Smooth muscle cell (in vitro differentiated cells): ENCODE measurements around the gene RIMBP2. TPM values are rescaled to one million over a fixed set of nuclear protein-coding genes. Genes with fewer than 3 reads are reported as not detected.

Experiments used
- DNase-seq: peaks from one replicate; lab custom pipeline; 2025; ENCODE audit not compliant: unreplicated experiment; lab: John Stamatoyannopoulos, UW
- H2AFZ ChIP-seq: fragments of 200-600 bp; sonication (generic); 2 replicates; pipeline ENCODE4 v1.6.0; 2016; ENCODE audit warnings: antibody characterized with exemption, low read depth, mild to moderate bottlenecking
- H3F3A ChIP-seq: fragments of 200-600 bp; sonication (generic); 2 replicates; pipeline ENCODE4 v1.6.0; 2017; ENCODE audit warnings: antibody characterized with exemption, low read depth
- H3K27ac ChIP-seq: fragments of 200-600 bp; sonication (generic); 2 replicates; pipeline ENCODE4 v1.5.1; 2016; ENCODE audit warnings: low read depth, mild to moderate bottlenecking
- H3K27me3 ChIP-seq: fragments of 200-600 bp; sonication (generic); 2 replicates; pipeline ENCODE4 v1.6.1; 2016; ENCODE audit warnings: low read depth, mild to moderate bottlenecking
- H3K36me3 ChIP-seq: fragments of 200-600 bp; sonication (generic); 2 replicates; pipeline ENCODE4 v1.5.1; 2016; ENCODE audit warnings: low read depth
- H3K4me1 ChIP-seq: fragments of 200-600 bp; sonication (generic); 2 replicates; pipeline ENCODE4 v1.5.1; 2016; ENCODE audit warnings: low read depth
- H3K4me2 ChIP-seq: fragments of 200-600 bp; sonication (generic); 2 replicates; pipeline ENCODE4 v1.6.0; 2016; ENCODE audit warnings: mild to moderate bottlenecking
- H3K4me3 ChIP-seq: fragments of 200-600 bp; sonication (generic); 2 replicates; pipeline ENCODE4 v1.5.1; 2016; ENCODE audit warnings: mild to moderate bottlenecking
- H3K79me2 ChIP-seq: fragments of 200-600 bp; sonication (generic); 2 replicates; pipeline ENCODE4 v1.6.0; 2016; ENCODE audit warnings: low read depth, mild to moderate bottlenecking
- H3K9ac ChIP-seq: fragments of 200-600 bp; sonication (generic); 2 replicates; pipeline ENCODE4 v1.6.0; 2016; ENCODE audit warnings: low read depth
- H3K9me3 ChIP-seq: fragments of 200-600 bp; sonication (generic); replicated peaks from 2 replicates; pipeline ENCODE4 v1.5.1; 2016; ENCODE audit warnings: low read depth
- H4K20me1 ChIP-seq: fragments of 200-600 bp; sonication (generic); 2 replicates; pipeline ENCODE4 v1.6.0; 2016; ENCODE audit warnings: low read depth
- WGBS: methylation state at CpG from one replicate; pipeline ENCODE4 v1.1.7; 2016; ENCODE audit warnings: low lambda C conversion rate; 5-methylcytosine and 5-hydroxymethylcytosine counted together
- polyA plus RNA-seq: library from polyadenylated mRNA; unstranded; fragments of >200 nt; fragmentation: Nextera tagmentation; extraction: Ambion mirVana; gene quantifications from 2 replicates; pipeline ENCODE4 v1.2.1, GENCODE V29; 2016
- total RNA-seq: library from RNA; depleted of rRNA; stranded (reverse); fragments of >200 nt; gene quantifications from 2 replicates; pipeline ENCODE4 v1.2.3, GENCODE V29; 2014
- TF ChIP-seq, protein P1 (sequence below): fragments of 200-600 bp; sonication (generic); IDR thresholded peaks from 2 replicates; pipeline ENCODE4 v1.5.1; 2017; ENCODE audit warnings: borderline replicate concordance, mild to moderate bottlenecking, antibody characterized with exemption; ENCODE audit not compliant: insufficient read depth, poor library complexity, severe bottlenecking

RIMBP2 gene
- total and polyA plus RNA-seq, 2 experiments from 2014 or later = 2.3 TPM; not detected in 1

DNA sequence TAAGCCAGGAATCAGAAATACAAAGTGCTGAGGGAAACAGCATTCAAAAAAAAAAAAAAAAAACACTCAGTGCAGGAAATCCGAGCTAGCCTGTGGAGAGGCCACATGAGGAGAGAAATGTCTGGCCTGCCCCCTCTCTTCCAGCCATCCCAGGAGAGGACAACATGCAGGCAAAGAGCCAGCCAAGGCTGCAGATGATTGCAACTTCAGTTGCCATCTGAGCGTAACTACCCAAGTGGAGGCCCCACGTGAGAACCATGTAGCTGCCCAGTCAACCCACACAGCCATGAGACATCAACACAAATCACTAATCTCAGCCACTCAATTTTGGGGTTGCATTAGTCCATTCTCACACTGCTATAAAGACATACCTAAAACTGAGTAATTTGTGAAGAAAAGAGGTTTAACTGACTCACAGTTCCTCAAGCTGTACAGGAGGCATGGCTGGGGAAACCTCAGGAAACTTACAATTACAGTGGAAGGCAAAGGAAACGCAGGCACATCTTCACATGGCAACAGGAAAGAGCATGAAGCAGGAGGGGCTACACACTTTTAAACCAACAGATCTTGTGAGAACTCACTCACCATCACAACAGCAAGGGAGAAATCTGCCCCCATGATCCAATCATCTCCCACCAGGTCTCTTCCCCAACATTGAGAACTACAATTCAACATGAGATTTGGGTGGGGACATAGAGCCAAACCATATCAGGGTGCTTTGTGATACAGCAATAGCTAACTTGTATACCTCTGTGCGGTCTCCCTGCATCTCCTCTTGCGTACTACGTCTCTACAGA is 217.3 kb downstream of the RIMBP2 start:
- H3K4me3 ChIP-seq = no peak overlapping the region

DNA sequence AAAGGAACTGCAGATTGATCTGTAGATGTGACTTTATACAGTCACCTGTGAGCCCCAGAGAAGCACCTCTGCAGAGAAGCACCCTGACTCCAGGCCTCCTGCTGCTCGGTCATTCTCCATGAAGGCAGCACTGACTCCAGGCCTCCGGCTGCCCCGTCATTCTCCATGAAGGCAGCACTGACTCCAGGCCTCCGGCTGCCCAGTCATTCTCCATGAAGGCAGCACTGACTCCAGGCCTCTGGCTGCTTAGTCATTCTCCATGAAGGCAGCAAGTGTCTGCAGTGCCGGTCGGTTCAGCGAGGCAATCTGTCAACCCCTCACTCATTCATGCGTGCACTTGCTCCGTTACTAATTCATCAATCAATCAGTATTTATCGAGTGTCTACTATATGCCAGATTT is 218.1 kb downstream of the RIMBP2 start:
- no peaks in the 10 kb centered on the region for H3K36me3 ChIP-seq
- H3F3A ChIP-seq = no peaks in the 10 kb centered on the region
- H3K27ac ChIP-seq = no peak overlapping the region
- H3K9me3 ChIP-seq = no peaks in the 10 kb centered on the region
- H4K20me1 ChIP-seq = no peaks in the 10 kb centered on the region
- DNase-seq = no peak
- 81% methylated on average over 10 of the region's 10 CpGs for WGBS
- TF ChIP-seq, protein P1, sequence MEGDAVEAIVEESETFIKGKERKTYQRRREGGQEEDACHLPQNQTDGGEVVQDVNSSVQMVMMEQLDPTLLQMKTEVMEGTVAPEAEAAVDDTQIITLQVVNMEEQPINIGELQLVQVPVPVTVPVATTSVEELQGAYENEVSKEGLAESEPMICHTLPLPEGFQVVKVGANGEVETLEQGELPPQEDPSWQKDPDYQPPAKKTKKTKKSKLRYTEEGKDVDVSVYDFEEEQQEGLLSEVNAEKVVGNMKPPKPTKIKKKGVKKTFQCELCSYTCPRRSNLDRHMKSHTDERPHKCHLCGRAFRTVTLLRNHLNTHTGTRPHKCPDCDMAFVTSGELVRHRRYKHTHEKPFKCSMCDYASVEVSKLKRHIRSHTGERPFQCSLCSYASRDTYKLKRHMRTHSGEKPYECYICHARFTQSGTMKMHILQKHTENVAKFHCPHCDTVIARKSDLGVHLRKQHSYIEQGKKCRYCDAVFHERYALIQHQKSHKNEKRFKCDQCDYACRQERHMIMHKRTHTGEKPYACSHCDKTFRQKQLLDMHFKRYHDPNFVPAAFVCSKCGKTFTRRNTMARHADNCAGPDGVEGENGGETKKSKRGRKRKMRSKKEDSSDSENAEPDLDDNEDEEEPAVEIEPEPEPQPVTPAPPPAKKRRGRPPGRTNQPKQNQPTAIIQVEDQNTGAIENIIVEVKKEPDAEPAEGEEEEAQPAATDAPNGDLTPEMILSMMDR = no peak
- no peaks in the 10 kb centered on the region for H3K79me2 ChIP-seq
- no peak overlapping the region for H3K4me2 ChIP-seq
- H3K27me3 ChIP-seq = no peaks in the 10 kb centered on the region
- H3K4me3 ChIP-seq = no peak overlapping the region
- H3K4me1 ChIP-seq = no peaks in the 10 kb centered on the region
- H2AFZ ChIP-seq = no peak overlapping the region
- H3K9ac ChIP-seq = no peak overlapping the region

More for the DNA sequence above, 217.3 kb downstream of the RIMBP2 start:
- no peak for DNase-seq
- H3F3A ChIP-seq = no peaks in the 10 kb centered on the region
- 88% methylated on average over 7 of the region's 7 CpGs for WGBS
- H3K27ac ChIP-seq = no peak overlapping the region
- no peaks in the 10 kb centered on the region for H3K79me2 ChIP-seq
- H3K9ac ChIP-seq = no peak overlapping the region
- H3K4me2 ChIP-seq = no peak overlapping the region
- H2AFZ ChIP-seq = no peak overlapping the region
- H4K20me1 ChIP-seq = no peaks in the 10 kb centered on the region
- H3K4me1 ChIP-seq = peaks cover 3% of the 10 kb centered on the region
- no peaks in the 10 kb centered on the region for H3K27me3 ChIP-seq
- no peaks in the 10 kb centered on the region for H3K9me3 ChIP-seq
- TF ChIP-seq, protein P1 = no peak
- H3K36me3 ChIP-seq = no peaks in the 10 kb centered on the region

DNA sequence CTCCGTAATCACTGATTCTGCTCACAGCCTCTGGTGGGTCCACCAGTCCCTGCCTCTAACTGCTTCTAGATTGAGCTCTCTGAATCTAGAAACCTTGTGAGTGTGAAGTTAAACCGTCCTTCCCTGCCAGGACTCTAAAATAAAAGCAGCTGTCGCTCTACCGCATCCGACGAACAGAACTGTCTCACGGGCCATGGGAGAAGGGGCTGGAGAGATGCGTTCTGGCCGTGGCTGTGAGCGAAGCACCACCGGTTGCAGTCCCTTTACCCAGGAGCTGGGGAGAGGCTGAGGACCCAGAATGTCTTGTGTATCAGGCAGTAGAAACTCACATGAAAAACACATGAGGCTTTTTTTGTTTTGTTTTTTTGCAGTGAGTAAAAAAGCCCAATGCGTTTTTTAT is 218.8 kb downstream of the RIMBP2 start:
- DNase-seq = no peak
- TF ChIP-seq, protein P1 = no peak
- H3K9me3 ChIP-seq = no peaks in the 10 kb centered on the region
- no peaks in the 10 kb centered on the region for H3F3A ChIP-seq
- H2AFZ ChIP-seq = no peak overlapping the region
- no peaks in the 10 kb centered on the region for H3K79me2 ChIP-seq
- H3K9ac ChIP-seq = no peak overlapping the region
- H3K4me3 ChIP-seq = no peak overlapping the region
- no peak overlapping the region for H3K27ac ChIP-seq
- no peaks in the 10 kb centered on the region for H3K36me3 ChIP-seq
- WGBS = 94% methylated on average over 12 of the region's 12 CpGs
- H3K4me2 ChIP-seq = no peak overlapping the region
- H3K27me3 ChIP-seq = no peaks in the 10 kb centered on the region
- no peaks in the 10 kb centered on the region for H3K4me1 ChIP-seq
- H4K20me1 ChIP-seq = no peaks in the 10 kb centered on the region
